Mucosa of stomach (tissue), 1 donor: ENCODE data around the gene CCL23.

ENCODE experiments used
- H3K27me3 ChIP-seq: one replicate; pipeline ENCODE4 v1.7.0; 2013; ENCODE audit warnings: mild to moderate bottlenecking, low read length; ENCODE audit not compliant: control insufficient read depth, insufficient read depth
- H3K36me3 ChIP-seq: one replicate; pipeline ENCODE4 v1.7.0; 2013; ENCODE audit warnings: low read length; ENCODE audit not compliant: control insufficient read depth, insufficient read depth
- H3K4me1 ChIP-seq: one replicate; pipeline ENCODE4 v1.7.0; 2013; ENCODE audit warnings: mild to moderate bottlenecking, low read length; ENCODE audit not compliant: control insufficient read depth, insufficient read depth
- H3K4me3 ChIP-seq: one replicate; pipeline ENCODE4 v1.7.0; 2013; ENCODE audit warnings: low read length
- H3K9ac ChIP-seq: one replicate; pipeline ENCODE4 v1.7.0; 2013; ENCODE audit warnings: mild to moderate bottlenecking, low read length, moderate library complexity
- H3K9me3 ChIP-seq: one replicate; pipeline ENCODE4 v1.7.0; 2013; ENCODE audit warnings: mild to moderate bottlenecking, low read length, moderate library complexity; ENCODE audit not compliant: control insufficient read depth
- donor health status: Pancreatic carcinoma.

The CCL23 gene

GRCh38 chr17:36017799-36018198 lies at the start of gene CCL23:
CCL23 (minus strand) TSS chr17:36017972; CDS start chr17:36017897, 75 bp downstream.
- H3K36me3 ChIP-seq, result no peaks in the 10 kb centered on the region
- no peaks in the 10 kb centered on the region for H3K27me3 ChIP-seq
- H3K9me3 ChIP-seq, result no peaks in the 10 kb centered on the region
- no peak within 1 kb of the TSS for H3K9ac ChIP-seq
- H3K4me1 ChIP-seq, result no peaks in the 10 kb centered on the region
- no peak within 1 kb of the TSS for H3K4me3 ChIP-seq

- Histone ChIP-seq H3K4me1 (no peaks in the 10 kb centered on the region), H3K27me3 (no peaks in the 10 kb centered on the region), H3K9ac (no peak overlapping the region), H3K9me3 (no peaks in the 10 kb centered on the region), H3K36me3 (no peaks in the 10 kb centered on the region), H3K4me3 (no peak overlapping the region)
These were observed 48.7 kb upstream of the CCL23 start for GRCh38 chr17:36066365-36066985.

- no peaks in the 10 kb centered on the region for H3K9me3 ChIP-seq
- no peaks in the 10 kb centered on the region for H3K4me1 ChIP-seq
- no peak within 1 kb of the TSS for H3K4me3 ChIP-seq
- H3K27me3 ChIP-seq, result no peaks in the 10 kb centered on the region
- no peaks in the 10 kb centered on the region for H3K36me3 ChIP-seq
- H3K9ac ChIP-seq, result no peak within 1 kb of the TSS
These were observed 46.2 kb upstream of the CCL23 start, which contains the start of gene CCL18 for GRCh38 chr17:36063786-36064541. CCL18 (plus strand) TSS chr17:36064272; CDS start chr17:36064343, 71 bp downstream.

GRCh38 chr17:36060816-36061215 lies 43.0 kb upstream of the CCL23 start:
- Histone ChIP-seq H3K4me3 (no peak overlapping the region), H3K9me3 (no peaks in the 10 kb centered on the region), H3K27me3 (no peaks in the 10 kb centered on the region), H3K36me3 (no peaks in the 10 kb centered on the region), H3K9ac (no peak overlapping the region), H3K4me1 (no peaks in the 10 kb centered on the region)

- no peaks in the 10 kb centered on the region for H3K36me3 ChIP-seq
- H3K27me3 ChIP-seq, result no peaks in the 10 kb centered on the region
- no peak overlapping the region for H3K4me3 ChIP-seq
- H3K4me1 ChIP-seq, result no peaks in the 10 kb centered on the region
- no peaks in the 10 kb centered on the region for H3K9me3 ChIP-seq
- H3K9ac ChIP-seq, result no peak overlapping the region
These were observed 41.6 kb upstream of the CCL23 start for GRCh38 chr17:36059406-36059805.

- Histone ChIP-seq H3K9me3 (no peaks in the 10 kb centered on the region), H3K36me3 (no peaks in the 10 kb centered on the region), H3K9ac (no peak overlapping the region), H3K27me3 (no peaks in the 10 kb centered on the region), H3K4me1 (no peaks in the 10 kb centered on the region), H3K4me3 (no peak overlapping the region)
These were observed 40.1 kb upstream of the CCL23 start for GRCh38 chr17:36057911-36058310.

- Histone ChIP-seq H3K4me1 (no peaks in the 10 kb centered on the region), H3K4me3 (no peak overlapping the region)
These were observed 38.2 kb upstream of the CCL23 start for GRCh38 chr17:36055921-36056520.

GRCh38 chr17:36055171-36055570 lies 37.4 kb upstream of the CCL23 start:
- H3K9ac ChIP-seq, result no peak overlapping the region
- no peak overlapping the region for H3K4me3 ChIP-seq
- H3K9me3 ChIP-seq, result no peaks in the 10 kb centered on the region
- no peaks in the 10 kb centered on the region for H3K36me3 ChIP-seq
- no peaks in the 10 kb centered on the region for H3K4me1 ChIP-seq
- H3K27me3 ChIP-seq, result no peaks in the 10 kb centered on the region

More at GRCh38 chr17:36055921-36056520, 38.2 kb upstream of the CCL23 start:
- H3K9me3 ChIP-seq, result no peaks in the 10 kb centered on the region
- no peaks in the 10 kb centered on the region for H3K27me3 ChIP-seq
- H3K36me3 ChIP-seq, result no peaks in the 10 kb centered on the region
- no peak overlapping the region for H3K9ac ChIP-seq

- H3K36me3 ChIP-seq, result no peaks in the 10 kb centered on the region
- no peaks in the 10 kb centered on the region for H3K9me3 ChIP-seq
These were observed 31.9 kb upstream of the CCL23 start for GRCh38 chr17:36049643-36050042.

GRCh38 chr17:36048066-36048465 lies 30.3 kb upstream of the CCL23 start:
- Histone ChIP-seq H3K9me3 (no peaks in the 10 kb centered on the region), H3K4me1 (no peaks in the 10 kb centered on the region), H3K9ac (no peak overlapping the region), H3K27me3 (peaks cover 6% of the 10 kb centered on the region), H3K4me3 (no peak overlapping the region), H3K36me3 (no peaks in the 10 kb centered on the region)

More at GRCh38 chr17:36049643-36050042, 31.9 kb upstream of the CCL23 start:
- no peak overlapping the region for H3K9ac ChIP-seq
- peaks cover 6% of the 10 kb centered on the region for H3K27me3 ChIP-seq
- no peaks in the 10 kb centered on the region for H3K4me1 ChIP-seq
- no peak overlapping the region for H3K4me3 ChIP-seq

- Histone ChIP-seq H3K36me3 (no peaks in the 10 kb centered on the region), H3K9me3 (no peaks in the 10 kb centered on the region), H3K4me1 (no peaks in the 10 kb centered on the region), H3K27me3 (no peaks in the 10 kb centered on the region), H3K4me3 (no peak overlapping the region), H3K9ac (no peak overlapping the region)
These were observed 18.5 kb upstream of the CCL23 start for GRCh38 chr17:36036235-36036634.

GRCh38 chr17:36034127-36034526 lies 16.4 kb upstream of the CCL23 start:
- H3K36me3 ChIP-seq, result no peaks in the 10 kb centered on the region
- no peak overlapping the region for H3K4me3 ChIP-seq
- peaks cover 3% of the 10 kb centered on the region for H3K4me1 ChIP-seq
- no peaks in the 10 kb centered on the region for H3K9me3 ChIP-seq
- no peak overlapping the region for H3K9ac ChIP-seq
- no peaks in the 10 kb centered on the region for H3K27me3 ChIP-seq
